SK-N-MC (cell line): ENCODE results near the gene FES.

Experiments used
- EZH2 ChIP-seq: fragments of 200-600 bp; sonication (generic); IDR thresholded peaks from one replicate; pipeline ENCODE4 v1.6.1; 2017; ENCODE audit warnings: antibody characterized with exemption
- FOXP2 ChIP-seq: optimal IDR thresholded peaks from 2 replicates; pipeline ENCODE3; 2011; ENCODE audit warnings: mild to moderate bottlenecking, moderate library complexity; ENCODE audit not compliant: insufficient read depth; ENCODE audit errors: extremely low read length, control extremely low read depth
- POLR2AphosphoS5 ChIP-seq: IDR thresholded peaks from 2 replicates; pipeline ENCODE4 v1.6.1; 2012; ENCODE audit warnings: mild to moderate bottlenecking, low read depth, low read length, borderline replicate concordance

DNA sequence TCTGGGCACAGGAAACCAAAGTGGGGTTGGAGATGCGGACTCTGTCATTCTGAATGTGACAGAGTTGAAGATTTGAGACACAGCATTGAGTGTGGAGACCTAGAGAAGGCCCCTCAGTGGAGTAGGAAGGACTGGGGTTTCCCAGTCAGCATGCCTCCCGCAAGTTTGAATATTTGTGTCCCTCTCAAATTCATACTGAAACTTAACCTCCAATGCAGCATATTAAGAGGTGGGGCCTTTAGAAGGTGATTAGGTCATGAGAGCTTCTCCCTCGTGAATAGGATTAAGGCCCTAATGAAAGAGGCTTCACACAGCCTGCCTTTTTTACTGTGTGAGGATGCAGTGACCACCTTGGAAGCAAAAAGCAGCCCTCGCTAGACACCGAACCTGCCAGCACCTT, 40.1 kb downstream of the FES start:
- no peak for TF ChIP-seq POLR2AphosphoS5
- no peak for TF ChIP-seq EZH2
- no peak for TF ChIP-seq FOXP2
